ENCODE results near the gene MAGEA12. TPM values are rescaled to one million over a fixed set of nuclear protein-coding genes. Genes with fewer than 3 reads are reported as not detected.
"Not testable (repeated sequence)": the region's sequence is repeated elsewhere in the genome, so short reads cannot be mapped to it uniquely, and the experiment has no call there.

The MAGEA12 gene
- polyA plus RNA-seq, 1 donor, result not detected

GRCh38 chrX:152735101-152735500 lies 1.5 kb downstream of the MAGEA12 start:
- no CpG with 5 or more reads among the region's 2 CpGs for WGBS (ENCODE audit: insufficient coverage, low lambda C conversion rate)
- no peaks in the 10 kb centered on the region for H3K4me1 ChIP-seq (ENCODE audit: control insufficient read depth, insufficient read depth, low read length)
- no peak for DNase-seq
- H3K9me3 ChIP-seq (ENCODE audit: control insufficient read depth, low read depth, low read length), result no peaks in the 10 kb centered on the region
- H3K27ac ChIP-seq (ENCODE audit: low read length), result no peak overlapping the region
- no peaks in the 10 kb centered on the region for H3K36me3 ChIP-seq (ENCODE audit: control insufficient read depth, insufficient read depth, low read length)
- H3K27me3 ChIP-seq (ENCODE audit: control insufficient read depth, insufficient read depth, low read length), result no peaks in the 10 kb centered on the region
- no peak overlapping the region for H3K4me3 ChIP-seq (ENCODE audit: low read length)

DNA sequence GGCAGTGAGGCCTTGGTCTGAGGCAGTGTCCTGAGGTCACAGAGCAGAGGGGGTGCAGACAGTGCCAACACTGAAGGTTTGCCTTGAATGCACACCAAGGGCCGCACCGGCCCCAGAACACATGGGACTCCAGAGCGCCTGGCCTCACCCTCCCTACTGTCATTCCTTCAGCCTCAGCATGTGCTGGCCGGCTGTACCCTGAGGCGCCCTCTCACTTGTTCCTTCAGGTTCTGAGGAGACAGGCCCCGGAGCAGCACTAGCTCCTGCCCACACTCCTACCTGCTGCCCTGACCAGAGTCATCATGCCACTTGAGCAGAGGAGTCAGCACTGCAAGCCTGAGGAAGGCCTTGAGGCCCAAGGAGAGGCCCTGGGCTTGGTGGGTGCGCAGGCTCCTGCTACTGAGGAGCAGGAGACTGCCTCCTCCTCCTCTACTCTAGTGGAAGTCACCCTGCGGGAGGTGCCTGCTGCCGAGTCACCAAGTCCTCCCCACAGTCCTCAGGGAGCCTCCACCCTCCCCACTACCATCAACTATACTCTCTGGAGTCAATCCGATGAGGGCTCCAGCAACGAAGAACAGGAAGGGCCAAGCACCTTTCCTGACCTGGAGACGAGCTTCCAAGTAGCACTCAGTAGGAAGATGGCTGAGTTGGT lies 2.4 kb downstream of the MAGEA12 start:
- H3K4me3 ChIP-seq (ENCODE audit: low read length), result no peak overlapping the region
- no CpG with 5 or more reads among the region's 12 CpGs for WGBS (ENCODE audit: insufficient coverage, low lambda C conversion rate)
- DNase-seq, result no peak
- no peaks in the 10 kb centered on the region for H3K9me3 ChIP-seq (ENCODE audit: control insufficient read depth, low read depth, low read length)
- H3K4me1 ChIP-seq (ENCODE audit: control insufficient read depth, insufficient read depth, low read length), result no peaks in the 10 kb centered on the region
- H3K36me3 ChIP-seq (ENCODE audit: control insufficient read depth, insufficient read depth, low read length), result no peaks in the 10 kb centered on the region
- no peaks in the 10 kb centered on the region for H3K27me3 ChIP-seq (ENCODE audit: control insufficient read depth, insufficient read depth, low read length)
- H3K27ac ChIP-seq (ENCODE audit: low read length), result no peak overlapping the region

GRCh38 chrX:152736528-152736927 lies 3.0 kb downstream of the MAGEA12 start:
- H3K9me3 ChIP-seq (ENCODE audit: control insufficient read depth, low read depth, low read length); DNase-seq; H3K36me3 ChIP-seq (ENCODE audit: control insufficient read depth, insufficient read depth, low read length); H3K27me3 ChIP-seq (ENCODE audit: control insufficient read depth, insufficient read depth, low read length); H3K4me3 ChIP-seq (ENCODE audit: low read length); H3K4me1 ChIP-seq (ENCODE audit: control insufficient read depth, insufficient read depth, low read length); H3K27ac ChIP-seq (ENCODE audit: low read length): not testable (repeated sequence)
- WGBS (ENCODE audit: insufficient coverage, low lambda C conversion rate), result no CpG with 5 or more reads among the region's 12 CpGs

DNA sequence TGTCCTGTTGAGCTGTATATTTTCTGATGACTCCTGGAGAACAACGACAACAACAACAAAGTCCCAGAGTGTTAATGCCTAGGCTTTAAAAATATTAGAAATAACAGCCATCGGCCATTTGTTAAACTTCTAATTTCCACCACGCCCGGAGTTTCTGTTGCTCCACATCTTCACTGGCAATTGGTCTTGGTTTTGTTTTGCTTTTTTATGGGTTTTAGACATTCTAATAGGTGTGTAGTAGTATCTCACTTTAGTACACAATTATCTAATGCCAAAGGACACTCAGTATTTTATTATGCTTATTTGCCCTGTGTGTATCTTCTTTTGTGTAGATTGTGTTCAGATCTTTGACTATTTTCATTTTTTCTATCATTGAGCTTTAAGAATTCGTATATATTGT lies 5.0 kb downstream of the MAGEA12 start:
- no peaks in the 10 kb centered on the region for H3K9me3 ChIP-seq (ENCODE audit: control insufficient read depth, low read depth, low read length)
- no peak overlapping the region for H3K4me3 ChIP-seq (ENCODE audit: low read length)
- H3K27me3 ChIP-seq (ENCODE audit: control insufficient read depth, insufficient read depth, low read length), result no peaks in the 10 kb centered on the region
- no peak for DNase-seq
- WGBS (ENCODE audit: insufficient coverage, low lambda C conversion rate), result no CpG with 5 or more reads among the region's 5 CpGs
- no peaks in the 10 kb centered on the region for H3K4me1 ChIP-seq (ENCODE audit: control insufficient read depth, insufficient read depth, low read length)
- H3K27ac ChIP-seq (ENCODE audit: low read length), result no peak overlapping the region
- H3K36me3 ChIP-seq (ENCODE audit: control insufficient read depth, insufficient read depth, low read length), result no peaks in the 10 kb centered on the region

GRCh38 chrX:152753686-152754650 lies 20.4 kb downstream of the MAGEA12 start, which contains the start of gene MAGEA2:
Gene MAGEA2 (minus strand): TSS chrX:152753842. CDS start chrX:152751363, 2,479 bp downstream.
- not testable (repeated sequence) for H3K9me3 ChIP-seq (ENCODE audit: control insufficient read depth, low read depth, low read length); H3K36me3 ChIP-seq (ENCODE audit: control insufficient read depth, insufficient read depth, low read length); H3K27me3 ChIP-seq (ENCODE audit: control insufficient read depth, insufficient read depth, low read length); DNase-seq; H3K4me1 ChIP-seq (ENCODE audit: control insufficient read depth, insufficient read depth, low read length); H3K4me3 ChIP-seq (ENCODE audit: low read length); H3K27ac ChIP-seq (ENCODE audit: low read length)
- WGBS (ENCODE audit: insufficient coverage, low lambda C conversion rate), result no CpG with 5 or more reads among the region's 35 CpGs

GRCh38 chrX:152754871-152755270 lies 21.3 kb downstream of the MAGEA12 start:
- not testable (repeated sequence) for H3K4me3 ChIP-seq (ENCODE audit: low read length); DNase-seq; H3K9me3 ChIP-seq (ENCODE audit: control insufficient read depth, low read depth, low read length); H3K27me3 ChIP-seq (ENCODE audit: control insufficient read depth, insufficient read depth, low read length); H3K36me3 ChIP-seq (ENCODE audit: control insufficient read depth, insufficient read depth, low read length); H3K4me1 ChIP-seq (ENCODE audit: control insufficient read depth, insufficient read depth, low read length); H3K27ac ChIP-seq (ENCODE audit: low read length)
- WGBS (ENCODE audit: insufficient coverage, low lambda C conversion rate), result no CpG with 5 or more reads among the region's 5 CpGs

DNA sequence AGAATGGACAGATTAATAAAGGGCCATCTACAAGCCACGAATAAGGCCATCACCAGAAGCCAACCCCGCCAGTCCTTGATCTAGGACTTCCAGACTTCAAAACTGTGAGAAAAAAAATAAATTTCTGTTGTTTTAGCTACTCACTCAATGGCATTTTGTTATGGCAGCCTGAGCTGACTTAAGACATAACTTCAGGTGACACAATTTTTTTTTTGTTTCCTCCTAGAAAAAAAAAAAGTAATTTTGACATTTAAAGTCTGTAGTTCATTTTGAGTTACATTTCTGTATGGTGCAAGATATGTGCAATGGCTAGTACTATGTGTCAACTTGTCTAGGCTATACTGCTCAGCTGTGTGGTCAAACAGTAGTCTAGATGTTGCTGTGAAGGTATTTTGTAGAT lies 25.4 kb downstream of the MAGEA12 start, which contains the start of gene CSAG3:
Gene CSAG3, plus strand, starts transcription at position 301 of the 400 bp plus-strand sequence.
- H3K36me3 ChIP-seq (ENCODE audit: control insufficient read depth, insufficient read depth, low read length); DNase-seq; H3K4me3 ChIP-seq (ENCODE audit: low read length); H3K9me3 ChIP-seq (ENCODE audit: control insufficient read depth, low read depth, low read length); H3K27me3 ChIP-seq (ENCODE audit: control insufficient read depth, insufficient read depth, low read length); H3K4me1 ChIP-seq (ENCODE audit: control insufficient read depth, insufficient read depth, low read length); H3K27ac ChIP-seq (ENCODE audit: low read length): not testable (repeated sequence)
- no CpG with 5 or more reads among the region's 2 CpGs for WGBS (ENCODE audit: insufficient coverage, low lambda C conversion rate)

GRCh38 chrX:152759544-152759943 lies 26.0 kb downstream of the MAGEA12 start:
- H3K4me1 ChIP-seq (ENCODE audit: control insufficient read depth, insufficient read depth, low read length); H3K4me3 ChIP-seq (ENCODE audit: low read length); H3K27ac ChIP-seq (ENCODE audit: low read length); H3K9me3 ChIP-seq (ENCODE audit: control insufficient read depth, low read depth, low read length); DNase-seq; H3K36me3 ChIP-seq (ENCODE audit: control insufficient read depth, insufficient read depth, low read length); H3K27me3 ChIP-seq (ENCODE audit: control insufficient read depth, insufficient read depth, low read length): not testable (repeated sequence)
- WGBS (ENCODE audit: insufficient coverage, low lambda C conversion rate), result no CpG with 5 or more reads among the region's 7 CpGs

GRCh38 chrX:152761582-152761981 lies 28.0 kb downstream of the MAGEA12 start:
- not testable (repeated sequence) for H3K36me3 ChIP-seq (ENCODE audit: control insufficient read depth, insufficient read depth, low read length); H3K27ac ChIP-seq (ENCODE audit: low read length); H3K4me1 ChIP-seq (ENCODE audit: control insufficient read depth, insufficient read depth, low read length); H3K27me3 ChIP-seq (ENCODE audit: control insufficient read depth, insufficient read depth, low read length); H3K4me3 ChIP-seq (ENCODE audit: low read length); H3K9me3 ChIP-seq (ENCODE audit: control insufficient read depth, low read depth, low read length); DNase-seq
- WGBS (ENCODE audit: insufficient coverage, low lambda C conversion rate), result no CpG with 5 or more reads among the region's 7 CpGs

DNA sequence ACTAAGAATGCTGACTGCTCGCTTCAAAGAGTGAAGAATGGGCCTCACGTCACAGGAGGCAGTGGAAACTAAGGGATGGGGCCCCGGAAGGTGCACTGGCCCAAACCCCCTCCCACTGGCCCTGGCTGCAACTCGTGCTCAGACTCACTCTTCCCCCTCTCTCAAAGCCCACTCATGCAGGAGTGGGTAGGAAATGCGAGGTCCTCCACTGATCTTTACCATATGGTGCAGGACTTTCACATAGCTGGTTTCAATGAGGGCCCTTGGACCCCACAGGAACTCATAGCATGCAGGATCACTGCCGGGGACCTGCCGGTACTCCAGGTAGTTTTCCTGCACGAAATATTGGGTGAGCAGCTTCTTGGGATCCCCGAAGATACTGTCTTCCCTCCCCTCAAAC lies 33.0 kb downstream of the MAGEA12 start:
- not testable (repeated sequence) for H3K4me1 ChIP-seq (ENCODE audit: control insufficient read depth, insufficient read depth, low read length); H3K9me3 ChIP-seq (ENCODE audit: control insufficient read depth, low read depth, low read length); H3K27ac ChIP-seq (ENCODE audit: low read length); H3K27me3 ChIP-seq (ENCODE audit: control insufficient read depth, insufficient read depth, low read length); H3K36me3 ChIP-seq (ENCODE audit: control insufficient read depth, insufficient read depth, low read length); DNase-seq; H3K4me3 ChIP-seq (ENCODE audit: low read length)
- no CpG with 5 or more reads among the region's 9 CpGs for WGBS (ENCODE audit: insufficient coverage, low lambda C conversion rate)
